H1 (cell line): Measurements from ENCODE around the gene BCL3. TPM values are rescaled to one million over a fixed set of nuclear protein-coding genes. Genes with fewer than 3 reads are reported as not detected.
A peak's percentile ranks its signal among the peaks of the same experiment; 100 is the strongest.

Source experiments
- CBX5 ChIP-seq: fragments of 300-800, 300-1000 bp; sonication (generic); IDR thresholded peaks from 2 replicates; pipeline ENCODE4 v1.7.1; 2016; ENCODE audit warnings: antibody characterized with exemption, low read length, low read depth
- CHD2 ChIP-seq: IDR thresholded peaks from 2 replicates; pipeline ENCODE4 v1.6.1; 2012; ENCODE audit warnings: low read length, improper control_type of control experiment
- CTCF ChIP-seq, 3 experiments: IDR thresholded peaks; 1 replicate in 2 of 3; 2 replicates in 1 of 3; pipeline versions ENCODE4 v1.5.1 to v1.6.1; 2011; ENCODE audit warnings: low read length in 3 of 3, mild to moderate bottlenecking in 3 of 3, inconsistent platforms in 2 of 3, low read depth in 1 of 3, moderate library complexity in 1 of 3; ENCODE audit not compliant: insufficient read depth in 1 of 3; ENCODE audit errors: control extremely low read depth in 1 of 3
- HDAC2 ChIP-seq, 2 experiments: fragments of 300-600 bp in 1 of 2; sonication (generic) in 1 of 2; IDR thresholded peaks; 2 replicates each; pipeline ENCODE4 v1.6.1; 2011 to 2012; ENCODE audit warnings: low read depth in 2 of 2, low read length in 2 of 2, mild to moderate bottlenecking in 2 of 2, moderate library complexity in 2 of 2, borderline replicate concordance in 1 of 2, inconsistent platforms in 1 of 2
- KDM1A ChIP-seq: fragments of 200-600, 300-600 bp; sonication (generic); IDR thresholded peaks from 2 replicates; pipeline ENCODE4 v1.7.1; 2016; ENCODE audit warnings: mild to moderate bottlenecking, low read length, borderline replicate concordance
- MAX ChIP-seq: IDR thresholded peaks from 2 replicates; pipeline ENCODE4 v1.6.1; 2012; ENCODE audit warnings: inconsistent platforms
- PHF8 ChIP-seq: fragments of 200-600 bp; sonication (generic); conservative IDR thresholded peaks from 2 replicates; pipeline ENCODE4 v1.7.1; 2012; ENCODE audit warnings: low read depth, mild to moderate bottlenecking, inconsistent platforms, low read length, moderate library complexity
- POLR2A ChIP-seq, 2 experiments: IDR thresholded peaks; 1 replicate in 1 of 2; 2 replicates in 1 of 2; pipeline ENCODE4 v1.6.1; 2011; ENCODE audit warnings: low read depth in 2 of 2, low read length in 2 of 2, mild to moderate bottlenecking in 2 of 2; ENCODE audit errors: control extremely low read depth in 1 of 2
- POLR2AphosphoS5 ChIP-seq: IDR thresholded peaks from 2 replicates; pipeline ENCODE4 v1.6.1; 2011; ENCODE audit warnings: low read depth, low read length
- SP2 ChIP-seq: IDR thresholded peaks from 2 replicates; pipeline ENCODE4 v1.6.1; 2012; ENCODE audit warnings: mild to moderate bottlenecking, low read length, inconsistent platforms
- TAF1 ChIP-seq: IDR thresholded peaks from 2 replicates; pipeline ENCODE4 v1.6.1; 2011; ENCODE audit warnings: mild to moderate bottlenecking, low read depth, low read length
- USF2 ChIP-seq: IDR thresholded peaks from 2 replicates; pipeline ENCODE4 v1.6.1; 2011; ENCODE audit warnings: low read length, improper control_type of control experiment
- polyA plus RNA-seq, 7 experiments: library from polyadenylated mRNA; depleted of rRNA in 3 of 7; stranded (reverse) in 5 of 7; unstranded in 2 of 7; fragments of >200 nt in 5 of 7; fragments of 200-250 nt in 2 of 7; gene quantifications; 1 replicate in 5 of 7; 2 replicates in 1 of 7; 4 replicates in 1 of 7; pipeline versions ENCODE4 v1.2.1 to v1.2.3, GENCODE V29; 2011 to 2013; ENCODE audit warnings: missing spikeins in 2 of 7, mixed read lengths in 2 of 7
- total RNA-seq: library from RNA; stranded (reverse); fragmentation: NEBNext Ultra II Directional; extraction: Animal tissue kit (Norgen Biotek cat#: 25700); gene quantifications from 2 replicates; pipeline ENCODE4 v1.2.1, GENCODE V29; 2021

The BCL3 gene
- total and polyA plus RNA-seq, 2 of the 8 experiments (the other 6 are each of a cell fraction or from before 2014, with no cell fraction given), result 0.88 to 2.4 TPM

GRCh38 chr19:44777715-44778347 lies 29.3 kb downstream of the BCL3 start, which contains the start of gene CBLC (continued):
- TF ChIP-seq KDM1A (no peak), CBX5 (no peak), HDAC2 (IDR thresholded peaks at IDR 0.05; ENCODE audit: borderline replicate concordance in 1 of 2, low read depth in 2 of 2, low read length in 2 of 2) (peak in 1 of 2 experiments; percentile 37; a peak in 1 of 4 replicates), CTCF (IDR thresholded peaks at IDR 0.05; ENCODE audit: control extremely low read depth in 1 of 3, insufficient read depth in 1 of 3, low read depth in 1 of 3, low read length in 3 of 3) (peak in 1 of 3 experiments; percentile 0; a peak in 1 of 4 replicates), PHF8 (peak; percentile 74), SP2 (no peak), POLR2AphosphoS5 (no peak; the same call in 1 of the 2 replicates), CHD2 (no peak), TAF1 (peak; percentile 63; the same call in 1 of the 2 replicates), USF2 (peak; percentile 63), POLR2A (IDR thresholded peaks at IDR 0.05; ENCODE audit: control extremely low read depth in 1 of 2, low read depth in 2 of 2, low read length in 2 of 2) (peak in 1 of 2 experiments; percentile 83; a peak in 2 of 3 replicates), MAX (peak; percentile 82)
